NCI-H2029 treated with DMSO at 0.1 percent for 48 hours (cell line): ENCODE results near the gene PTGER1.
"Not testable (repeated sequence)": the region's sequence is repeated elsewhere in the genome, so short reads cannot be mapped to it uniquely, and the experiment has no call there.

Experiments
- DNase-seq: peaks from one replicate; lab custom pipeline; 2025; lab: John Stamatoyannopoulos, UW

PTGER1 gene, protein sequence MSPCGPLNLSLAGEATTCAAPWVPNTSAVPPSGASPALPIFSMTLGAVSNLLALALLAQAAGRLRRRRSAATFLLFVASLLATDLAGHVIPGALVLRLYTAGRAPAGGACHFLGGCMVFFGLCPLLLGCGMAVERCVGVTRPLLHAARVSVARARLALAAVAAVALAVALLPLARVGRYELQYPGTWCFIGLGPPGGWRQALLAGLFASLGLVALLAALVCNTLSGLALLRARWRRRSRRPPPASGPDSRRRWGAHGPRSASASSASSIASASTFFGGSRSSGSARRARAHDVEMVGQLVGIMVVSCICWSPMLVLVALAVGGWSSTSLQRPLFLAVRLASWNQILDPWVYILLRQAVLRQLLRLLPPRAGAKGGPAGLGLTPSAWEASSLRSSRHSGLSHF

DNA sequence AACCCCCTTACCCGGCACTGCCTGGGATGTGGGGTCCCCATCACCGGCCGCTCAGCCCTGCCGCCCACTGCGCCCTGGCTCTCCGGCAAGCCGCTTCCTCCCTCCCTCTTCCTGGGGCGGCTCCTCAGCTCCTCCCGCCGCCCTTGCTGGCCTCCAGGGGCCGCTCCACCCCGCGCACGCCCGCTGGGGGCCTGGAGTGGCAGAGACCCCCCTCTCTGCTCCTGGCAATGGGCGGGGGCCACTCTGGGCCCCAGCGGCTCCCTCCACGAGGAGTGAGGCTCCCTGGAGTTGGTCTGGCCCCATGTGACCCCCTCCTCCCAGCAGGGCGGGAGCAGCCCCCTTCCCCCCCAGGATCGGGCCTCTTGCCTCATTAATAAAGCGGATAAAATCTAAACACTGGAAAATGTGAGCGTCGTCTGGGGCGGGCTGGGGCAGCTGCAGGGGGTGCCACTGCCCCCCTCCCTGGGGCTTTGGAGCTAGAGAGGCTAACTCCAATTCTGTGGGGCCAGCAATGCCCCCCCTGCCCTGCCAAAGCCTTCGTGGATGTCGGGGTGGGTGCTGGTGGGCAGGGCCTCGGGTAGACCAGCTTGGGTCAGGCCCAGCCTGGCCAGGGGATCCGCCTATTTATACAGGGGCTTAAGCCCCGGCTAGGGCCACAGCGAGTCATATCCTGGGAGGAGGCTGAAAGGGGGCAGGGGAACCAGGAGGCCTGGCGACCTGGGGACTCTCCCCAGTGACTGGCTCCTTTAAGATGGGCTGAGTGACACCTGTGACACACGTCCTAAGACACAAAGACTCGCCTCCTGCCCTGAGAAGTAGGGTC is at the start of gene PTGER1:
TSS of gene PTGER1 (minus strand) at position 104 of the 823 bp plus-strand sequence. CDS start 1,034 bp downstream, outside the sequence.
- no peak for DNase-seq

DNA sequence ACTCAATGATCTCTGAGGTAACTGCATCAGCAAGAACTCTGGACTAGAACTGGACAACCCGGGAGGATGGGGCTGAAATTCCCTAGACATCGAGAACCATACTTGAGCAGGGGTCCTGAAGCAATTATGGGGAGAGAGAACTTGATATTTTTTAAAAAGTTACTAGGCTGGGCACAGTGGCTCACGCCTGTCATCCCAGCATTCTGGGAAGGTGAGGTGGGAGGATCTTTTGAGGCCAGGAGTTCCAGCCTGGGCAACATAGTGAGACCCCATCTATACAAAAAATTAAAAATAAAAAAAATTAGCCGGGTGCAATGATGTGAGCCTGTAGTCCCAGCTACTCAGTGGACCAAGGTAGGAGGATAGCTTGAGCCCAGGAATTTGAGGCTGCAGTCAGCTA is 45.4 kb upstream of the PTGER1 start:
- DNase-seq, result no peak

DNA sequence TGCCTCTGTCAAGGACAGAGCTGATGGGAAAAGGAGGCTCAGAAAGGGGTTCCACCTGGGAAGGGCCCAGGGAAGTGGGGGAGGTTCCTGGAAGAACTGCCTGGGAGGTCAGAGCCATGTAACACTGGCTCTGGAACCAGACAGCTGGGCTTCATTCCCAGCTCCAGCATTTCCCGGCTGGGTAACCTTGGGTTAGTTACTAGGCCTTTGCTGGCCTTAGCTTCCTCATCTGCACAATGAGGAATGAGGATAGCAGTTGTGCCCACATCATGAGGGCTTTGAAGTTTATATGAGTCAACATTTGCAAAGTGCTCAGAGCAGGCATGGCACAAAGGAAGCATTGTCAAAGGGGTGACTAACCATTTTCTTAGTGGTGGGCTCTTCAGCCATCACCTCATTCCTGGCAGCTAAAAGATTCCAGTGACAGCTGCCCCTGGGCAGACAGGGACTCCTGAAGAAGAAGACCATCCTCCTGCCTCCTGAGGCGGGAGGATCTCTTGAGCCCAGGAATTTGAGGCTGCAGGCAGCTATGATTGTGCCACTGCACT is 44.8 kb upstream of the PTGER1 start:
- DNase-seq, result no peak

DNA sequence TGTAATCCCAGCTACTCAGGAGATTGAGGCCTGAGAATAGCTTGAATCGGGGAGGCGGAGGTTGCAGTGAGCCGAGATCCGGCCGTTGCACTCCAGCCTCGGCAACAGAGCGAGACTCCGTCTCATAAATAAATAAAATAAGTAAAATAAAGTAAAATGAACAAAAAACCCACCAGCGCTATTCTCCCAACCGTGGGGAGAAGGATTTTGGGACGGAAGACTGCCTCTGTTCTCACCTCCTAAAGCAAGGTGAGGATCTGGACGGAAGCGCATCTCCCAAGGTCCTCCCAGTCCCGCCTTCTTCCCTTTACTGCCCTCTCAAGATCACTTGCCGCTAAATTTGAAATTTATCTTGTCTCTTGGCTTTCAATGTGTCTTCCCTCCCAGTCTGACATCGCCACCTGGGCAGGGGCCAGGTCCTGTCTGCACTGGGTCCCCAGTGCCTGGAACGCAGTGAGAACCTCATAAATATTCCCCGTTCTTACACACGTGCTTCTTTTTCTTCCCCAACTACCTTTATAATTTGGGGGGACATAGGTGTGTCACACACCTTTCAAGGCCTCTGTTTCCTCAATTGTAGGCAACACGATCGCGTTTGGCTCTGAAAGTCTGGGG is 44.2 kb upstream of the PTGER1 start:
- DNase-seq, result no peak

DNA sequence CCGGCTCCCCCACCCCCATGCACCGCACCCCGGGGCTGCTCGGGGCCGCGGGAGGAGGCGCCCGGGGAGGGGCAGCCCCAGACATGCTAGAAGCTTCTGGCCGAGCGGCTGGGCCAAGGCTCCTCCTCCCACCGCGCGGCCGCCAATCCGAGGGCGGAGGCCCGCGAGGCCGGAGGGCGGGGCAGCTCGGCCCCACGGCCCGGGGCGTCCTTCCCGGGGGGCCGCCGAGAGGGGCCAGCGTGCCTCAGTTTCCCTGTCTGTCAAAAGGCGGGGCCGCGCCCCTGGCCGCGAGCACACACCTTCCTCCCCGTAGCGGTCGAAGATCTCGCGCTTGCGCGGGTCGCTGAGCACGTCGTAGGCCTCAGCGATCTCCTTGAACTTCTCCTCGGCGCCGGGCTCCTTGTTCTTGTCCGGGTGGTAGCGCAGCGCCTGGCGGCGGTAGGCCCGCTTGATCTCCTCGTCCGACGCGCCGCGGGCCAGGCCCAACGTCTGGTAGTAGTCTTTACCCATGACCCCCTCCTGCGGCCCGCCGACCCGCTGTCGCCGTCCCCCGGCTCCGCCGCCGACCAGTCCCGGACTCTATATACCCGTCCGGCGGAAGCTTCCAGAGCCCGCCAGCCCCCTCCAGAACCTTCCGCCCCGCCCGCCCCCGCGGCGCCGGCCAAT is 42.8 kb upstream of the PTGER1 start, which contains the start of gene DNAJB1:
TSS of gene DNAJB1 (minus strand) at position 558 of the 666 bp plus-strand sequence. CDS start at position 510, 48 bp downstream.
- DNase-seq, result no peak

DNA sequence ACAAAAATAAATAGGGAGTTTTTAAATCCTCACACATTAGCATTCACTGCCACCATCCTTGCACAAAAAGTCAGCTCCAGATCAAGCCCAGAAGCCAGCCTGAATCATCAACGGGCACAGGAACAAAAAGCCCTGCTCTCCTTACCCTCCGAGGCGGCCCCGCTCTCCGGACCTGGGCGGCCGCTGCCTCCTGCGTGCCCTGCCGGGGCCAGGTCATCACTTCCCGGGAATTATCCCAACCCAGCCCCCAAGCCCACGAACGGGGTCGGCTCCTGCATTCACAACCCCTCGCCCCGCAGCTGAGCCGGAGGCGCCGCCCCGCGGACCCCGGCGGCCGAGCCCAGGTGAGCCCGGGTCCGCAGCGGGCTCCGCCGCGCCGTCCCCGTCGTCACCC is 42.3 kb upstream of the PTGER1 start:
- no peak for DNase-seq

DNA sequence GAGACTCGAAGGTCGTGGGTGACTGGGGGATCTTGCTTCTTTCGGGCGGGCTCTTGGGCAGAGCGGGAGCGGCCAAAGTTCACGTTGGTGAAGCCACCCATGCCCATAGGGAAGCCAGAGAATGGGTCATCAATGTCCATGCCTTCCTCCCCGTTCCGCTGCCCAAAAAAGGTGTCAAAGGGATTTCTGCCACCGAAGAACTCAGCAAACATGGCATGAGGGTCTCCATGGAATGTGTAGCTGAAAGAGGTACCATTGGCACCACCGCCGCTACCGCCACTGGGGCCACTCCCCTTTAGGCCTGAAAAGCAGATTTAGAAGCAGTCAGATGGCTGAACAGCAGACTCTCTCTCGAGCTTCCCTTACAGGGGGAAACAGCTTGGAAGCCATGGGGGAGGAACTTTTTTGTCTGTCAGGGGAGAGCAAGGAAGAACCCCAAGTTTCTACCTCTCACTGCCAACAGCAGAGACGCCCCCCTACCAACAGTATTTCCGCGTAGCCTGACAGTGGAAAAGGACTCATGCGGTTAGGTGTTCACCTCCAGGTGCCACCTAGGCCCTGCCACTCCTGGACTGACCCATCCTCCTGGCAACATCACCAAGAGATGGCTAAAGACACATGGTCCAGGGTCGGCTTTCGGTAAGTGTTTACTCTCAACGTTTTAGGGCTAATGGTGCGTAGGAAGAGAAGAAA is 41.7 kb upstream of the PTGER1 start:
- no peak for DNase-seq

DNA sequence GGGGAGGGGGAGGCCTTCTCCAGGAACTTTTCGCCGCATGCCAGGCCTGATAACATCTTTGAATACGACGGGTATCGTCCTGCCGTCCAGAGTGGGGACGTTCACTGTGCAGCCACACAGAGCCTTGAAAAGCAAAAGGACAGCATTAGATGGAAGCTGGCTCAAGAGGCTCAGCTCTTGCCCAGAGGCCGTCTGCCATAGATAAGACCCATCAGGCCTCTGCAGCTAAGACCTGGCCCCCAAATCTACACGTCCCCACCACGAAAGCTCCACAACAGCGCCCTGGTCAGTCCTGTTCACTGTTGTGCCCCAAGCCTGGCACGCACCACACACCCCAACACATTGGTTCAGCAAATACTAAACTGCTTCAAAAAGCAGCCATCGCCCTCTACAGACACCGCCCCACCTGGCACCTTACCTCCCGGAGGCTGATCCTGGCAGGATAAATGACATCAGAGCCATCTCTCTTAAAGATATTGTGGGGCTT is 40.9 kb upstream of the PTGER1 start:
- DNase-seq, result no peak

DNA sequence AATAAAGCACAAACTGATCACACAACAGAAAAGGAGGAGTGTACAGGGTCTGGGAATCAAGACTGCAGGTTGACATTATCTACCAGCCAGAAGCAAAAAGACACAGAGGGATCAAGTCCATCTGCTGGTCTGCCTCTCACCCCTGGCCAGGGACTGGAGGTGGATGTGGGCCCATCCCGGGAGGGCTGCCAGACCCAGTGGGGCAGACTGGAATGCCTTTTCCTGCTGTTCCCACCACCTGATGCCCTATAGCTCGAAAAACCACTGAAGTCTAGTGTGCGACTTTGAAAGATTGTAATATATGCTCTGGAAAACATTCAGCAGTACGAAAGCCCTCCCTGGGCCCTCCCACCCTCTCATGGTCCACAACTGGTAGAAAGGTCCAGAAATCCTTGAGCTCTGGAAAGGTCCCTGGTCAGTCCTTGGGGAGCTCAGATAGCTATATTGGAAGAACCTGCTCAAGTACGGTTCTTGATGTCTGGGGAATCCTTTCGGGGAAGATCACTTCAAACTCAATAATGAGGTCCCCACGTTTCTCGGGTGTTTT is 40.4 kb upstream of the PTGER1 start:
- no peak for DNase-seq

DNA sequence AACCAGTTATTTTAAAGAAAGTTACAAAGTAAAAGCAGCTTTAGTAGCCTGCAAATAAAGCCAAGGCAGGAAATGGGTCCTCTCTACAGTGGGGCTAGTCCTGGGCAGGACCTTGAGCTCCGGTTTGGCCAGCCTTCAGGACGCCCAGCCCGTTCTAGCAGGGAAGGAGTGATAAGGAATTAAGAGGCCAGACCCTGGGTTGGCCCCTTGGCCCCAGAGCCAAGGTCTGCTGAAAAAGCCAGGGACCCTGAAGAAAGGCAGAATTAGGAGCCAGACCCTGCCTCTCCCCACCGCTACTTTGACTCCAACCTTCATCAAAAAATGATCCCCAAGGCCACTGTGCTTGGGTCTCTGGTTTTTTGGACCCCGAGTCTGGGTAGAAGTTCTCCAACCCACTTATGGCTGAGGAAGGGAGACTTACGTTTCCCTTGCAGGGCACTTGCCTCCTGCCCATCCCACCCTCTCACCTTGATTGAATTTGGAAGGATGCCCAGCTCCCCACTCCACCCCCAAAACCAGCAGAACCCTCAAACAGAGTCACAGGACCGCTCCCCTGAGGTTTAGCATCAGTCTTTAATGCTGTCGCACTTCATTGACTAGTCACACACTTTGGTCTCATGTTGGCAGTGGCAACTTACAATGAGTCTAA is 39.2 kb upstream of the PTGER1 start:
- no peak for DNase-seq

DNA sequence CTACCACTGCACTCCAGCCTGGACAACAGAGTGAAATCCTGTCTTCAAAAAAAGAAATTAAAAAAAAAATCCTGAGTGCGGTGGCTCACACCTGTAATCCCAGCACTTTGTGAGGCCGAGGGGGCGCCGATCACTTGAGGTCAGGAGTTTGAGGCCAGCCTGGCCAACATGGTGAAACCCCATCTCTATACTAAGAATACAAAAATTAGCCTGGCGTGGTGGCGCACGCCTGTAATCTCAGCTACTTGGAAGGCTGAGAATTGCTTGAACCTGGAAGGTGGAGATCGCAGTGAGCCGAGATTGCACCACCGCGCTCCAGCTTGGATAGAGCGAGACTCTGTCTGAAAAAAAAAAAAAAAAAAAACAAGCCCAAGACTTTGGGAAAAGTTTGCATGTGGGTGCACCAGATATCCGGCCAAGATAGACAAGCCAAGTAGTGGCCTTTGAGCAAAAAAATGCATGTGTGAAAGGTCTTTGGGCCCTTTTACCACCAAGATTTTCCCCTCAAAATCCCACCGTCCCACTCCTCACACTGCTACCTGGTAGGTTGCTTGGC is 37.3 kb upstream of the PTGER1 start:
- no peak for DNase-seq

DNA sequence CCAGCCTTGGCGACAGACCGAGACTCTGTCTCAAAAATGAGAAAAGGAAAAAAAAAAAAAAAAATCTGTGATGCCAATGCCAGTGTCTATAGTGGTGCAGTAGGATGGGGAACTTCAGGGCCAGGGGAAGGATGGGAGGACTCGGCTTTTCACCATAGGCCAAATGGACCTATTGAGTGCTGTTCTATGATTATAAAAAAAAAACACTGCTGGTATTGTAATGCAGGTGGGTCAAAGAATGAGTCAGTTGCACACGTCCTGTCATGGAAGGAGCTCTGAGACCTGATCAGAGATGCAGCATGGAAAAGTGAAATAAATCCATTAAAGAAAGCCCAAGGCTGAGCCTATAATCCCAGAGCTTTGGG is 36.1 kb upstream of the PTGER1 start:
- no peak for DNase-seq

DNA sequence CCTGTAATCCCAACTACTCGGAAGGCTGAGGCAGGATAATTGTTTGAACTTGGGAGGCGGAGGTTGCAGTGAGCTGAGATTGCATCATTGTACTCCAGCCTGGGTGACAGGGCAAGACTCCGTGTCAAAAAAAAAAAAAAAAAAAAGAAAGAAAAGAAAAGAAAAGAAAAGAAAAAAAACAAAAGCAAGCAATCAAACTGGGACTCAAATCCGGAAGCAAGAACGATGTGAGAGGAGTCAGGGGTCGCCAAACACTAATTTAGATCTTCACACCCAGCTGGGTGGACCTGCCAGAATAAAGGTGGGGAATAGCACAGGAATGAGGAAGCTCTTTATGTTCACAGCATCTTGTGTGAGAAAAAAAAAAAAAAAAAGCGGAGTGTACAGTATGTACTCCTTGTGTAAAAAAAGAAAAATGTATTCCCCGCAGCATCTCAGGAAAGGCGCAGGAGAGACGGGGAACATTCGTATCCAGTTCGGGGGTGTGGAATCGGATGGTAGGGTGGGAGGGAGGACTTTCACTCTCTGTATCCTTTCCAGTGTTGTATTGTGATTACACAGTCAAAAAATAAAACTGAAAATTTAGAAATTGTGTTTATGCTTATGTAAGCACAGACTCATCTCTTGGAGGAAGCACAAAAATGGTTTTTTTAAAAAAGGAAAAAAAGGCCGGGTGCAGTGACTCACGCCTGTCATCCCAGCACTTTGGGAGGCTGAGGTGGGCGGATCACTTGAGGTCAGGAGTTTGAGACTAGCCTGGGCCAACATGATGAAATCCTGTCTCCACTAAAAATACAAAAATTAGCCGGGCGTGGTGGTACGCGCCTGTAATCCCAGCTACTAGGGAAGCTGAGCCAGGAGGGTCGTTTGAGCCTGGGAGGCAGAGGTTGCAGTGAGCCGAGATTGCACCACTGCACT is 35.4 kb upstream of the PTGER1 start:
- DNase-seq, result no peak

DNA sequence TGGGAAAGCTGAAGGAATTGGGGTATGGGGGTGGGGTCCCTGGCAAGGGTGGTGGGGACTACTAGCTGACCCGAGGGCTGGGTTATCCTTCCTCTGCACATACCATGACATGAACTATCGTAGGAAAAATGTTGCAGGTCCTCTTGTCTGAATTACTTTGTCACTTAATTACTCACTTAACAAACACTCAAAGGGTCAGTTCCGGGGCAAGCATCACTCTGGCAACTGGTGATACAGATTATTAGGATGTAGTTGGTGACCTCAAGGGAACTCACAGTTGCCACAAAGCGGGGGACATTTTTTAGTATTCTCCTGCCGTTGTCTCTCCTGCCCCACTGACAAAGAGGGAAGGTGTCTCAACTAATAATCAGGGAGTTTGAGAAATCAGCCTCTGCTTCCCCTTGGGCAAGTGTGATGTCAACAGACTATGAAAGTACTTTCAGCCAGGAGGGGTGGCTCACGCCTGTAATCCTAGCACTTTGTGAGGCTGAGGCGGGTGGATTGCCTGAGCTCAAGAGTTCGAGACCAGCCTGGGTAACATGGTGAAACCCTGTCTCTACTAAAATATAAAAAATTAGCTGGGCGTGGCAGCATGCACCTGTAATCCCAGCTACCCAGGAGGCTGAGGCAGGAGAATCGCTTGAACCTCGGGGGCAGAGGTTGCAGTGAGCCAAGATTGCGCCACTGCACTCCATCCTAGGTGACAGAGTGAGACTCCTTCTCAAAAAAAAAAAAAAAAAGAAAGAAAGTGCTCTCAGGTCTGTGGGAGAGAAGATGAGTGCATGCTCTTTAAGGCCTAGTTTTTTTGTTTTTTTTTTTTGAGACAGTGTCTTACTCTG is 32.8 kb upstream of the PTGER1 start:
- DNase-seq, result no peak

DNA sequence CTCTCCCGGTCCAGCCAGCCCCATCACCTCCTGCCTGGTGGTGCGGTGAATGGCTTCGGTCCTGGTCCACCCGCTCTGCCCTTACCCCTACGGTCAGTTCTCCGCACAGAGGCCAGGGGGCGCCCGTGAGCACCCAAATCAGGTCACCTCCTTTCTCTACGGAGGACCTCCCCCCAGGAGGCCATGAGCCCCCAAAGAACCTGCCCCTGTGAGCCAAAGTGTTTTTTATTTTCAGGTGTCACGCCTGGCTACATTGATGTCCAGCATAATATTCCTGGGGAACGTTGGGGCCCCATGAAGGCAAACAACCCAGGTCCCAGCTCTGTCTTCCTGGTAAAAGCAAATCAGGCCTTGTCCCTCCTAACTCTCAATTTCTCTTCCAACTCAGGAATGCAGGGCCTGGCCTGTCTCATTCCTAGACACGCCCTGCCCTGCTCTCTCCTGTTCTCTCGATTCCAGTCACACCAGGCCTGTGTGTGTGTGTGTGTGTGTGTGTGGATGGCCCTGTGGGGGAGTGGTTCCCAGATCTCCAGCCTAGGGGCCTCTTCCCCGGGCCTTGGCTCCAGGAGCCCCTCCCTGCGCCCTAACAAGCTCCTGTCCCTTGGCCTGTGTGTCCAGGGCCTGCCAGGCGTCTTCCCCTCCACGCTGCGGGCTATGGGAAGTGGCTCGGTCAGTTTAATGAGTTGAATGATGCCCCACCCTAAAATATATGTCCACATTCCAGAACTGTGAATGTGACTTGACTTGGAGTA is 30.5 kb upstream of the PTGER1 start:
- DNase-seq, result no peak

DNA sequence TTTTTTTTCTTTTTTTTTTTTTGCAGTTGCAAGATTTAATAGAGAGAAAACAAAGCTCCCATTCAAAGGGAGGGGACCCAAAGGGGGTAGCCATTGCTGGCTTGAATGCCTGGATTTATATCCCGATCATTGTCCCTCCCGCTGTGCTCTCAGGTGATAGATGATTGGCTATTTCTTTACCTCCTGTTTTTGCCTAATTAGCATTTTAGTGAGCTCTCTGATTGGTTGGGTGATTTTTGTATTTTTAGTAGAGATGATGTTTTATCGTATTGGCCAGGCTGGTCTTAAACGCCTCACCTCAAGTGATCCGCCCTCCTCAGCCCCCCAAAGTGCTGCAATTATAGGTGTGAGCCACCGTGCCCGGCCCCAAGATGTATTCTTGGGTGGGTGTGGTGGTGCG is 29.4 kb upstream of the PTGER1 start:
- DNase-seq, result not testable (repeated sequence)

DNA sequence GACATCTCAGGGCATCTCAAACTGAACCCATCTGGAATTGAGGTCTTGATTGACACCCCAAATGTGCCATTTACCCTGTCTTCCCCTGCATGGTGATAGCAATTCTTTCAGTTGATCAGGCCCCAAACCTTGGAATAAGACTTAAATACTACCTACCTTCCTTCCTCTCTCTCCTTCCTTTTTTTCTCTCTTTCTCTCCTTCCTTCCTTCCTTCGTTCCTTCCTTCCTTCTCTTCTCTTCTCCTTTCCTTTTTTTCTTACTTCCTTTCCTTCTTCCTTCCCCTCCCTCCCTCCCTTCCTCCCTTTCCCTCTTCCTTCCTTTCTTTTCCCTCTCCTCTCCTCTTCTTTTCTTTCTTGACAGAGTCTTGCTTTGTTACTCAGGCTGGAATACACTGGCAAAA is 28.1 kb upstream of the PTGER1 start:
- no peak for DNase-seq
